Neural cell (in vitro differentiated cells): ENCODE results near the gene POLH.

Source experiments
- EP300 ChIP-seq: fragments of 450-650 bp; conservative IDR thresholded peaks from 2 replicates; pipeline ENCODE4 v1.6.1; 2014; ENCODE audit warnings: antibody characterized with exemption, mild to moderate bottlenecking, moderate library complexity; ENCODE audit not compliant: poor library complexity, severe bottlenecking
- EZH2 ChIP-seq: fragments of 200-600, 300-800 bp; shearing (Covaris generic), sonication (generic); IDR thresholded peaks from 2 replicates; pipeline ENCODE4 v1.6.1; 2014; ENCODE audit warnings: antibody characterized with exemption, low read length, borderline replicate concordance, mild to moderate bottlenecking; ENCODE audit not compliant: insufficient read depth, poor library complexity, severe bottlenecking
- TF ChIP-seq, protein P1 (sequence below): fragments of 450-650 bp; IDR thresholded peaks from 2 replicates; pipeline ENCODE4 v1.5.1; 2014; ENCODE audit warnings: antibody characterized with exemption, mild to moderate bottlenecking, moderate library complexity; ENCODE audit not compliant: poor library complexity, severe bottlenecking
- TF ChIP-seq, protein P2 (sequence below): IDR thresholded peaks from 2 replicates; pipeline ENCODE4 v1.6.1; 2012; ENCODE audit warnings: borderline replicate concordance

DNA sequence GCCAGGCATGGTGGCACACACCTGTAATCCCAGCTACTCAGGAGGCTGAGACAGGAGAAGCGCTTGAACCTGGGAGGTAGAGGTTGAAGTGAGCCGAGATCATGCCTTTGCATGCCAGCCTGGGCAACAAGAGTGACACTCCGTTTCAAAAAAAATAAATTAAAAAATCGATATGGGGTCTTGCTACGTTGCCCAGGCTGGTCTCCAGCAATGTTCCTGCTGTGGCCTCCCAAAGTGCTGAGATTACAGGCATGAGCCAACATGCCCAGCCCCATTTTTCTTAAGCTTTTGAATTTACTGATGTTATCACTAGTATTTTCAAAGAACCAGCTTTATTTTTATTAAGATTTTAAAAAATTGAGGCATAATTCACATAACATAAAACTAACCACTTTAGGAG lies 35.5 kb upstream of the POLH start:
- TF ChIP-seq, protein P1, sequence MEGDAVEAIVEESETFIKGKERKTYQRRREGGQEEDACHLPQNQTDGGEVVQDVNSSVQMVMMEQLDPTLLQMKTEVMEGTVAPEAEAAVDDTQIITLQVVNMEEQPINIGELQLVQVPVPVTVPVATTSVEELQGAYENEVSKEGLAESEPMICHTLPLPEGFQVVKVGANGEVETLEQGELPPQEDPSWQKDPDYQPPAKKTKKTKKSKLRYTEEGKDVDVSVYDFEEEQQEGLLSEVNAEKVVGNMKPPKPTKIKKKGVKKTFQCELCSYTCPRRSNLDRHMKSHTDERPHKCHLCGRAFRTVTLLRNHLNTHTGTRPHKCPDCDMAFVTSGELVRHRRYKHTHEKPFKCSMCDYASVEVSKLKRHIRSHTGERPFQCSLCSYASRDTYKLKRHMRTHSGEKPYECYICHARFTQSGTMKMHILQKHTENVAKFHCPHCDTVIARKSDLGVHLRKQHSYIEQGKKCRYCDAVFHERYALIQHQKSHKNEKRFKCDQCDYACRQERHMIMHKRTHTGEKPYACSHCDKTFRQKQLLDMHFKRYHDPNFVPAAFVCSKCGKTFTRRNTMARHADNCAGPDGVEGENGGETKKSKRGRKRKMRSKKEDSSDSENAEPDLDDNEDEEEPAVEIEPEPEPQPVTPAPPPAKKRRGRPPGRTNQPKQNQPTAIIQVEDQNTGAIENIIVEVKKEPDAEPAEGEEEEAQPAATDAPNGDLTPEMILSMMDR = no peak
- TF ChIP-seq EZH2 = no peak
- TF ChIP-seq, protein P2, sequence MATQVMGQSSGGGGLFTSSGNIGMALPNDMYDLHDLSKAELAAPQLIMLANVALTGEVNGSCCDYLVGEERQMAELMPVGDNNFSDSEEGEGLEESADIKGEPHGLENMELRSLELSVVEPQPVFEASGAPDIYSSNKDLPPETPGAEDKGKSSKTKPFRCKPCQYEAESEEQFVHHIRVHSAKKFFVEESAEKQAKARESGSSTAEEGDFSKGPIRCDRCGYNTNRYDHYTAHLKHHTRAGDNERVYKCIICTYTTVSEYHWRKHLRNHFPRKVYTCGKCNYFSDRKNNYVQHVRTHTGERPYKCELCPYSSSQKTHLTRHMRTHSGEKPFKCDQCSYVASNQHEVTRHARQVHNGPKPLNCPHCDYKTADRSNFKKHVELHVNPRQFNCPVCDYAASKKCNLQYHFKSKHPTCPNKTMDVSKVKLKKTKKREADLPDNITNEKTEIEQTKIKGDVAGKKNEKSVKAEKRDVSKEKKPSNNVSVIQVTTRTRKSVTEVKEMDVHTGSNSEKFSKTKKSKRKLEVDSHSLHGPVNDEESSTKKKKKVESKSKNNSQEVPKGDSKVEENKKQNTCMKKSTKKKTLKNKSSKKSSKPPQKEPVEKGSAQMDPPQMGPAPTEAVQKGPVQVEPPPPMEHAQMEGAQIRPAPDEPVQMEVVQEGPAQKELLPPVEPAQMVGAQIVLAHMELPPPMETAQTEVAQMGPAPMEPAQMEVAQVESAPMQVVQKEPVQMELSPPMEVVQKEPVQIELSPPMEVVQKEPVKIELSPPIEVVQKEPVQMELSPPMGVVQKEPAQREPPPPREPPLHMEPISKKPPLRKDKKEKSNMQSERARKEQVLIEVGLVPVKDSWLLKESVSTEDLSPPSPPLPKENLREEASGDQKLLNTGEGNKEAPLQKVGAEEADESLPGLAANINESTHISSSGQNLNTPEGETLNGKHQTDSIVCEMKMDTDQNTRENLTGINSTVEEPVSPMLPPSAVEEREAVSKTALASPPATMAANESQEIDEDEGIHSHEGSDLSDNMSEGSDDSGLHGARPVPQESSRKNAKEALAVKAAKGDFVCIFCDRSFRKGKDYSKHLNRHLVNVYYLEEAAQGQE = no peak
- no peak for TF ChIP-seq EP300
